Activated CD8-positive, alpha-beta memory T cell treated with anti-CD3 and anti-CD28 coated beads, Interleukin-2, amount 10 ng/mL, durations not matched to agents 7 days and 5 days (primary cell): ENCODE data around the gene TIFAB. TPM values are rescaled to one million over a fixed set of nuclear protein-coding genes. Genes with fewer than 3 reads are reported as not detected.
A peak's percentile ranks its signal among the peaks of the same experiment; 100 is the strongest.

Experiments
- ATAC-seq: fragments of 150-1000 bp; cut with Tn5 transposase; one replicate; pipeline ENCODE4 v1.10.0; 2021; ENCODE audit warnings: moderate library complexity
- CTCF ChIA-PET: fragments of 350-600 bp; sonication (Branson Sonifier 250); formaldehyde crosslinking; loops from one replicate; lab custom pipeline; 2021; ENCODE audit warnings: antibody characterized with exemption; lab: Charles Lee
- DNase-seq: peaks from one replicate; pipeline ENCODE4 v3.0.0-alpha.2; 2020
- H3K27ac Mint-ChIP-seq: one replicate; pipeline ENCODE4 v1.8.0; 2021; ENCODE audit warnings: mild to moderate bottlenecking, mixed read lengths
- H3K27me3 Mint-ChIP-seq: one replicate; pipeline ENCODE4 v1.8.0; 2021; ENCODE audit warnings: mixed read lengths
- H3K36me3 Mint-ChIP-seq: one replicate; pipeline ENCODE4 v1.8.0; 2021; ENCODE audit warnings: mild to moderate bottlenecking, mixed read lengths
- H3K4me1 Mint-ChIP-seq: one replicate; pipeline ENCODE4 v1.8.0; 2021; ENCODE audit warnings: mixed read lengths
- H3K4me3 Mint-ChIP-seq: one replicate; pipeline ENCODE4 v1.8.0; 2021; ENCODE audit warnings: mild to moderate bottlenecking, moderate library complexity, mixed read lengths
- H3K9me3 Mint-ChIP-seq: one replicate; pipeline ENCODE4 v1.8.0; 2022; ENCODE audit warnings: low read depth, mixed read lengths
- total RNA-seq, 2 experiments: library from RNA; stranded (reverse); gene quantifications; one replicate each; pipeline ENCODE4 v1.2.3, GENCODE V29; 2021

Gene TIFAB
- total RNA-seq, 2 experiments from 2014 or later, result not detected

- H3K4me3 Mint-ChIP-seq, result no peak overlapping the region
- H3K4me1 Mint-ChIP-seq, result peaks cover 3% of the 10 kb centered on the region
- ATAC-seq (no peak), DNase-seq (no peak)
- H3K9me3 Mint-ChIP-seq, result no peaks in the 10 kb centered on the region
- H3K36me3 Mint-ChIP-seq, result no peaks in the 10 kb centered on the region
- no peak overlapping the region for H3K27ac Mint-ChIP-seq
- H3K27me3 Mint-ChIP-seq, result peaks cover 57% of the 10 kb centered on the region
- CTCF ChIA-PET, result interaction anchor here (0.7 to 14.8 kb wide), 9 partner anchors 12 to 373 kb away, joined by 3 to 350 read pairs (median 4); partner anchors contain the start of gene SLC25A48
Measured at GRCh38 chr5:135461481-135462151, 9.5 kb upstream of the TIFAB start.

- Mint-ChIP-seq H3K4me1 (no peaks in the 10 kb centered on the region), H3K4me3 (no peak overlapping the region), H3K36me3 (no peaks in the 10 kb centered on the region), H3K27ac (no peak overlapping the region), H3K9me3 (no peaks in the 10 kb centered on the region), H3K27me3 (peaks cover 53% of the 10 kb centered on the region)
- DNase-seq, result no peak
- CTCF ChIA-PET, result interaction anchor here (0.8 to 14.8 kb wide), 4 partner anchors 19 to 105 kb away, joined by 3 to 350 read pairs (median 62); no protein-coding TSS in a partner anchor
- ATAC-seq, result no peak
Measured at GRCh38 chr5:135460246-135461033, 8.3 kb upstream of the TIFAB start.

GRCh38 chr5:135458921-135459331, 6.8 kb upstream of the TIFAB start:
- no peaks in the 10 kb centered on the region for H3K4me1 Mint-ChIP-seq
- H3K4me3 Mint-ChIP-seq, result no peak overlapping the region
- CTCF ChIA-PET, result interaction anchor here (1.1 to 14.8 kb wide), 9 partner anchors 8 to 106 kb away, joined by 3 to 350 read pairs (median 16); partner anchors contain the start of gene DCANP1
- no peak for ATAC-seq
- DNase-seq, result no peak
- no peak overlapping the region for H3K27ac Mint-ChIP-seq
- H3K9me3 Mint-ChIP-seq, result no peaks in the 10 kb centered on the region
- H3K36me3 Mint-ChIP-seq, result no peaks in the 10 kb centered on the region
- H3K27me3 Mint-ChIP-seq, result peaks cover 42% of the 10 kb centered on the region

- no peak for DNase-seq
- H3K9me3 Mint-ChIP-seq, result no peaks in the 10 kb centered on the region
- CTCF ChIA-PET, result interaction anchor here (0.8 to 14.8 kb wide), 13 partner anchors 8 to 115 kb away, joined by 3 to 350 read pairs (median 6); partner anchors contain the start of gene DCANP1
- no peaks in the 10 kb centered on the region for H3K4me1 Mint-ChIP-seq
- H3K4me3 Mint-ChIP-seq, result no peak overlapping the region
- no peak overlapping the region for H3K27ac Mint-ChIP-seq
- ATAC-seq, result no peak
- peaks cover 39% of the 10 kb centered on the region for H3K27me3 Mint-ChIP-seq
- H3K36me3 Mint-ChIP-seq, result no peaks in the 10 kb centered on the region
Measured at GRCh38 chr5:135458356-135458755, 6.2 kb upstream of the TIFAB start.

GRCh38 chr5:135457424-135458071, 5.4 kb upstream of the TIFAB start:
- peak; percentile 73 for DNase-seq
- peaks cover 41% of the 10 kb centered on the region for H3K27me3 Mint-ChIP-seq
- H3K36me3 Mint-ChIP-seq, result no peaks in the 10 kb centered on the region
- no peak overlapping the region for H3K27ac Mint-ChIP-seq
- no peaks in the 10 kb centered on the region for H3K4me1 Mint-ChIP-seq
- H3K4me3 Mint-ChIP-seq, result no peak overlapping the region
- peak; percentile 68 for ATAC-seq
- CTCF ChIA-PET, result interaction anchor here (0.8 to 14.8 kb wide), 21 partner anchors 9 to 117 kb away, joined by 3 to 350 read pairs (median 4); partner anchors contain the start of gene DCANP1
- H3K9me3 Mint-ChIP-seq, result no peaks in the 10 kb centered on the region

- no peaks in the 10 kb centered on the region for H3K4me1 Mint-ChIP-seq
- H3K9me3 Mint-ChIP-seq, result no peaks in the 10 kb centered on the region
- ATAC-seq (no peak), DNase-seq (no peak)
- CTCF ChIA-PET, result interaction anchor here (1.0 to 14.8 kb wide), 15 partner anchors 10 to 112 kb away, joined by 3 to 350 read pairs (median 6); no protein-coding TSS in a partner anchor
- H3K27me3 Mint-ChIP-seq, result peaks cover 42% of the 10 kb centered on the region
- no peak overlapping the region for H3K4me3 Mint-ChIP-seq
- H3K36me3 Mint-ChIP-seq, result no peaks in the 10 kb centered on the region
- H3K27ac Mint-ChIP-seq, result no peak overlapping the region
Measured at GRCh38 chr5:135456238-135457099, 4.3 kb upstream of the TIFAB start.

GRCh38 chr5:135455876-135456237, 3.7 kb upstream of the TIFAB start:
- CTCF ChIA-PET, result interaction anchor here (1.4 to 14.8 kb wide), 7 partner anchors 10 to 113 kb away, joined by 4 to 350 read pairs (median 11); no protein-coding TSS in a partner anchor
- H3K4me1 Mint-ChIP-seq, result no peaks in the 10 kb centered on the region
- H3K36me3 Mint-ChIP-seq, result no peaks in the 10 kb centered on the region
- no peak for DNase-seq
- no peaks in the 10 kb centered on the region for H3K9me3 Mint-ChIP-seq
- peaks cover 39% of the 10 kb centered on the region for H3K27me3 Mint-ChIP-seq
- ATAC-seq, result no peak
- no peak overlapping the region for H3K4me3 Mint-ChIP-seq
- no peak overlapping the region for H3K27ac Mint-ChIP-seq

GRCh38 chr5:135454946-135455345, 2.8 kb upstream of the TIFAB start:
- H3K27me3 Mint-ChIP-seq, result peaks cover 36% of the 10 kb centered on the region
- CTCF ChIA-PET, result interaction anchor here (1.4 to 14.8 kb wide), 5 partner anchors 11 to 114 kb away, joined by 4 to 350 read pairs (median 11); no protein-coding TSS in a partner anchor
- no peak for DNase-seq
- no peaks in the 10 kb centered on the region for H3K9me3 Mint-ChIP-seq
- no peaks in the 10 kb centered on the region for H3K4me1 Mint-ChIP-seq
- no peak for ATAC-seq
- H3K27ac Mint-ChIP-seq, result no peak overlapping the region
- no peak overlapping the region for H3K4me3 Mint-ChIP-seq
- no peaks in the 10 kb centered on the region for H3K36me3 Mint-ChIP-seq

- Mint-ChIP-seq H3K4me3 (no peak overlapping the region), H3K4me1 (no peaks in the 10 kb centered on the region), H3K9me3 (no peaks in the 10 kb centered on the region), H3K27ac (no peak overlapping the region), H3K27me3 (peaks cover 29% of the 10 kb centered on the region), H3K36me3 (no peaks in the 10 kb centered on the region)
- ATAC-seq (no peak), DNase-seq (no peak)
- CTCF ChIA-PET, result interaction anchor here (14.8 kb wide), 1 partner anchor 98 kb away, joined by 350 read pairs; no protein-coding TSS in a partner anchor
Measured at GRCh38 chr5:135453613-135454012, 1.5 kb upstream of the TIFAB start.

GRCh38 chr5:135451581-135452320, 400 bp downstream of the TIFAB start:
- Mint-ChIP-seq H3K27ac (no peak overlapping the region), H3K4me1 (no peaks in the 10 kb centered on the region), H3K36me3 (no peaks in the 10 kb centered on the region), H3K27me3 (peaks cover 22% of the 10 kb centered on the region), H3K4me3 (no peak overlapping the region), H3K9me3 (no peaks in the 10 kb centered on the region)
- DNase-seq, result no peak
- CTCF ChIA-PET, result no interaction called here
- ATAC-seq, result no peak

- H3K27me3 Mint-ChIP-seq, result peaks cover 15% of the 10 kb centered on the region
- DNase-seq, result no peak
- H3K36me3 Mint-ChIP-seq, result no peaks in the 10 kb centered on the region
- CTCF ChIA-PET, result no interaction called here
- H3K4me1 Mint-ChIP-seq, result no peaks in the 10 kb centered on the region
- no peak overlapping the region for H3K27ac Mint-ChIP-seq
- no peaks in the 10 kb centered on the region for H3K9me3 Mint-ChIP-seq
- no peak for ATAC-seq
- H3K4me3 Mint-ChIP-seq, result no peak overlapping the region
Measured at GRCh38 chr5:135450952-135451351, 1.2 kb downstream of the TIFAB start.

GRCh38 chr5:135450336-135450735, 1.8 kb downstream of the TIFAB start:
- no peaks in the 10 kb centered on the region for H3K4me1 Mint-ChIP-seq
- H3K27ac Mint-ChIP-seq, result no peak overlapping the region
- no peaks in the 10 kb centered on the region for H3K36me3 Mint-ChIP-seq
- no peak for ATAC-seq
- peaks cover 15% of the 10 kb centered on the region for H3K27me3 Mint-ChIP-seq
- no peaks in the 10 kb centered on the region for H3K9me3 Mint-ChIP-seq
- DNase-seq, result no peak
- CTCF ChIA-PET, result interaction anchor here (1.3 kb wide), 1 partner anchor 16 kb away, joined by 3 read pairs; no protein-coding TSS in a partner anchor
- no peak overlapping the region for H3K4me3 Mint-ChIP-seq
